HCT116 (cell line): ENCODE results near the gene UCKL1. TPM values are rescaled to one million over a fixed set of nuclear protein-coding genes. Genes with fewer than 3 reads are reported as not detected.

Experiments
- ATAC-seq: fragments of 200-7000 bp; cut with Tn5 transposase; 2 replicates; pipeline ENCODE4 v1.9.1; 2020; ENCODE audit warnings: mild to moderate bottlenecking, moderate library complexity
- BruUV-seq: library from RNA; stranded (reverse); fragments of 400-500 nt; replicated peaks from 2 replicates; lab custom pipeline; 2021; lab: Mats Ljungman, UMichigan
- CTCF ChIA-PET: fragments of 300-600 bp; sonication (Branson Sonifier 250); formaldehyde crosslinking; loops from one replicate; lab custom pipeline; 2021; ENCODE audit warnings: antibody characterized with exemption; lab: Charles Lee
- POLR2A ChIA-PET: fragments of 300-600, 350-600 bp; sonication (Branson Sonifier 250); formaldehyde crosslinking; loops from one replicate; lab custom pipeline; 2021; ENCODE audit warnings: antibody characterized with exemption; lab: Charles Lee
- RAD21 ChIA-PET, 2 experiments: fragments of 300-600 bp; sonication (Branson Sonifier 250); formaldehyde crosslinking; loops; one replicate each; lab custom pipeline; 2023; ENCODE audit warnings: low total read pairs in 2 of 2; ENCODE audit not compliant: uncharacterized antibody in 2 of 2, unreplicated experiment in 2 of 2, low non-redundant PET in 1 of 2; lab: Charles Lee
- DNase-seq: peaks from one replicate; pipeline ENCODE4 v3.0.0-alpha.2; 2010; ENCODE audit warnings: low read depth, low spot score
- H2AFZ ChIP-seq: fragments of 200-600 bp; shearing (Covaris generic), sonication (generic); 2 replicates; pipeline ENCODE4 v1.6.1; 2017; ENCODE audit warnings: low read depth, mixed run types, mixed read lengths, antibody characterized with exemption, low read length; ENCODE audit not compliant: poor library complexity, severe bottlenecking
- H3K27ac ChIP-seq: 2 replicates; pipeline ENCODE4 v1.5.1; 2012; ENCODE audit warnings: low read depth, low read length
- H3K27me3 ChIP-seq: fragments of 200-600 bp; sonication (generic); 2 replicates; pipeline ENCODE4 v1.6.1; 2016; ENCODE audit warnings: mixed run types, low read length, mixed read lengths; ENCODE audit not compliant: insufficient read depth
- H3K36me3 ChIP-seq, 2 experiments: fragments of 200-500 bp in 1 of 2; fragments of 200-600 bp in 1 of 2; sonication (Bioruptor generic) in 1 of 2; sonication (generic) in 1 of 2; 2 replicates each; pipeline versions ENCODE4 v1.5.1 to v1.6.1; 2014 to 2016; ENCODE audit warnings: low read length in 2 of 2, inconsistent platforms in 1 of 2, mixed read lengths in 1 of 2, mixed run types in 1 of 2; ENCODE audit not compliant: insufficient read depth in 2 of 2, control insufficient read depth in 1 of 2
- H3K4me1 ChIP-seq, 2 experiments: fragments of 200-600 bp in 1 of 2; sonication (generic) in 1 of 2; 2 replicates each; pipeline versions ENCODE4 v1.5.1 to v1.6.1; 2012 to 2017; ENCODE audit warnings: low read length in 2 of 2, inconsistent platforms in 1 of 2, mild to moderate bottlenecking in 1 of 2, mixed read lengths in 1 of 2, mixed run types in 1 of 2, moderate library complexity in 1 of 2; ENCODE audit not compliant: insufficient read depth in 2 of 2, control insufficient read depth in 1 of 2
- H3K4me2 ChIP-seq: fragments of 200-600 bp; sonication (generic); 2 replicates; pipeline ENCODE4 v1.6.1; 2017; ENCODE audit warnings: mixed run types, low read length, mixed read lengths
- H3K4me3 ChIP-seq, 2 experiments: fragments of 200-600 bp in 1 of 2; sonication (generic) in 1 of 2; replicated peaks in 1 of 2; 2 replicates each; pipeline ENCODE4 v1.5.1; 2011 to 2016; ENCODE audit warnings: low read length in 2 of 2, control low read depth in 1 of 2, low read depth in 1 of 2, mild to moderate bottlenecking in 1 of 2, mixed read lengths in 1 of 2, mixed run types in 1 of 2
- H3K79me2 ChIP-seq: fragments of 200-600 bp; sonication (generic); 2 replicates; pipeline ENCODE4 v1.6.1; 2017; ENCODE audit warnings: mild to moderate bottlenecking, mixed run types, low read length, moderate library complexity, mixed read lengths; ENCODE audit not compliant: insufficient read depth
- H3K9ac ChIP-seq: fragments of 200-600 bp; sonication (generic); 2 replicates; pipeline ENCODE4 v1.6.1; 2016; ENCODE audit warnings: low read length, mixed read lengths
- H3K9me2 ChIP-seq: fragments of 200-600 bp; sonication (generic), shearing (Covaris generic); 2 replicates; pipeline ENCODE4 v1.6.1; 2017; ENCODE audit warnings: mixed run types, mild to moderate bottlenecking, moderate library complexity; ENCODE audit not compliant: insufficient read depth
- H3K9me3 ChIP-seq, 2 experiments: fragments of 200-500 bp in 1 of 2; fragments of 200-600 bp in 1 of 2; sonication (Bioruptor generic) in 1 of 2; sonication (generic) in 1 of 2; 2 replicates each; pipeline ENCODE4 v1.6.1; 2014 to 2017; ENCODE audit warnings: low read length in 2 of 2, mixed read lengths in 2 of 2, inconsistent platforms in 1 of 2, low read depth in 1 of 2, mild to moderate bottlenecking in 1 of 2, mixed run types in 1 of 2, moderate library complexity in 1 of 2; ENCODE audit not compliant: control insufficient read depth in 1 of 2, insufficient read depth in 1 of 2
- H4K20me1 ChIP-seq: fragments of 200-600 bp; sonication (generic), shearing (Covaris generic); 2 replicates; pipeline ENCODE4 v1.6.1; 2017; ENCODE audit warnings: mixed run types, mild to moderate bottlenecking, moderate library complexity; ENCODE audit not compliant: insufficient read depth
- CBX3 ChIP-seq: IDR thresholded peaks from 2 replicates; pipeline ENCODE4 v1.6.1; 2012; ENCODE audit warnings: low read depth
- CEBPB ChIP-seq: IDR thresholded peaks from 2 replicates; pipeline ENCODE4 v1.6.1; 2012; ENCODE audit warnings: low read depth
- EGR1 ChIP-seq: IDR thresholded peaks from 2 replicates; pipeline ENCODE4 v1.6.1; 2012; ENCODE audit warnings: low read depth
- ELF1 ChIP-seq: IDR thresholded peaks from 2 replicates; pipeline ENCODE4 v1.6.1; 2012; ENCODE audit warnings: low read depth, borderline replicate concordance
- FOSL1 ChIP-seq: IDR thresholded peaks from 2 replicates; pipeline ENCODE4 v1.6.1; 2012; ENCODE audit warnings: low read depth
- RAD21 ChIP-seq: IDR thresholded peaks from 2 replicates; pipeline ENCODE4 v1.6.1; 2012; ENCODE audit warnings: low read depth, mild to moderate bottlenecking
- SP1 ChIP-seq: IDR thresholded peaks from 2 replicates; pipeline ENCODE4 v1.6.1; 2012; ENCODE audit warnings: low read depth
- ZBTB33 ChIP-seq: IDR thresholded peaks from 2 replicates; pipeline ENCODE4 v1.6.1; 2011; ENCODE audit warnings: mild to moderate bottlenecking, low read length, moderate library complexity; ENCODE audit not compliant: insufficient replicate concordance; ENCODE audit errors: extremely low read depth
- ZFX ChIP-seq: fragments of 450-650 bp; IDR thresholded peaks from 2 replicates; pipeline ENCODE4 v1.6.1; 2017
- ZNF274 ChIP-seq: fragments of 200-500 bp; sonication (Bioruptor generic); IDR thresholded peaks from 2 replicates; pipeline ENCODE4 v1.6.1; 2014; ENCODE audit warnings: mild to moderate bottlenecking, low read depth, low read length, inconsistent platforms
- intact Hi-C: fragments of 100-400 bp; cut with micrococcal nuclease; formaldehyde crosslinking; loops from 2 replicates; pipeline ENCODE4 v1.10.0; 2022
- total RNA-seq: library from RNA; stranded (reverse); gene quantifications from one replicate; pipeline ENCODE4 v1.2.1, GENCODE V29; 2021; ENCODE audit not compliant: unreplicated experiment
- TF ChIP-seq, protein P1 (sequence below): IDR thresholded peaks from 2 replicates; pipeline ENCODE4 v1.6.1; 2012

UCKL1 gene
- total RNA-seq, 1 experiment from 2014 or later = 54.2 TPM

DNA sequence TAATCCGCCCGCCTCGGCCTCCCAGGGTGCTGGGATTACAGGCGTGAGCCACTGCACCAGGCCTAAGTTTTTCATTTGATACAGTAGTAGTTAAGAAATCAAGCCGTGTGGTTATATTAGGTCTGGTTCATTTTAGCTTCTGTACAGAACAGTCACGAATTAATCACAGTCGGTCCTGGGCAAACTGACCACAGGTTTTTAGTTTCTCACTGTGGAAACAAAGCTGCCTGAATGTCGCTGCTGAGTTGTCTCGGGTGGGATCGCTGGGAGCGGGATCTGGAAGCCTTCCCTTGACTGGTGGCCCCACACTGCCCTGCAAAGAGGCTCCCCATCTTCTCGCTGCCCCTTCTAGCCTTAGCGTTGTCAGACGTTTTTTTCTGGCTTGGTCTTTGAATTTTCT, 18.6 kb downstream of the UCKL1 start:
- Histone ChIP-seq H3K4me3 (no peak overlapping the region), H3K79me2 (peaks cover 11% of the 10 kb centered on the region; the same call in 1 of the 2 replicates), H3K9me2 (no peaks in the 10 kb centered on the region), H2AFZ (no peak overlapping the region), H3K27me3 (no peaks in the 10 kb centered on the region), H4K20me1 (no peaks in the 10 kb centered on the region), H3K36me3 (peaks cover 3 to 17% of the 10 kb centered on the region in 2 experiments; a peak in 3 of 4 replicates), H3K4me2 (no peak overlapping the region), H3K9me3 (no peaks in the 10 kb centered on the region), H3K27ac (no peak overlapping the region), H3K4me1 (peaks cover 3 to 13% of the 10 kb centered on the region in 2 experiments; a peak in 2 of 4 replicates), H3K9ac (no peak overlapping the region)
- POLR2A ChIA-PET = no interaction called here
- intact Hi-C loops = no loop called here
- no peak for TF ChIP-seq CBX3
- no peak for TF ChIP-seq CEBPB
- no peak for TF ChIP-seq SP1
- no peak for TF ChIP-seq EGR1
- TF ChIP-seq, protein P1, sequence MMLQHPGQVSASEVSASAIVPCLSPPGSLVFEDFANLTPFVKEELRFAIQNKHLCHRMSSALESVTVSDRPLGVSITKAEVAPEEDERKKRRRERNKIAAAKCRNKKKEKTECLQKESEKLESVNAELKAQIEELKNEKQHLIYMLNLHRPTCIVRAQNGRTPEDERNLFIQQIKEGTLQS = no peak
- TF ChIP-seq ELF1 = no peak
- no peak for TF ChIP-seq RAD21
- TF ChIP-seq ZFX = no peak
- no peak for TF ChIP-seq ZNF274
- no peak for TF ChIP-seq FOSL1
- no peak for TF ChIP-seq ZBTB33
- ATAC-seq = no peak
- no peak for DNase-seq
- no TSS peak for BruUV-seq
- RAD21 ChIA-PET = no interaction called here
- CTCF ChIA-PET = no interaction called here
